GM12801 (cell line): ENCODE data around the gene KCNK4.

ENCODE experiments used
- TF ChIP-seq, protein P1 (sequence below): IDR thresholded peaks from one replicate; pipeline ENCODE4 v1.5.1; 2011; ENCODE audit warnings: control low read depth; ENCODE audit not compliant: insufficient read length; ENCODE audit errors: extremely low read depth

KCNK4 gene

DNA sequence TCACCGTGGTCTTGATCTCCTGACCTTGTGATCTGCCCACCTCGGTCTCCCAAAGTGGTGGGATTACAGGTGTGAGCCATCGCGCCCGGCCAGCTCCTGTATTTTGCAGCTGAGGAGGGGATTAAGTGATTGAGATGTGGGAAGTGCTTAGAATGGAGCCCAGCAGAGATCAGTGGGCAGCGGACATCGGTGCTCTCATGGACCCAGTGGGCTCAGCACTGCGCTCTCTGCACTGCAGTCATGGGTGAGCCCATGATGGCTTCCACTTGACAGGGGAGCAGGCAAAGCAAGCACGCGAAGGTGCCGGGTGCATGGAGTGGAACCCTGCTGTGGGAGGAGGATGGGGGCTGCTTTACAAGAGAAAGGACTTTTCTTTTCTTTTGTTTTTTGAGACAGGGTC is 39.8 kb downstream of the KCNK4 start:
- TF ChIP-seq, protein P1, sequence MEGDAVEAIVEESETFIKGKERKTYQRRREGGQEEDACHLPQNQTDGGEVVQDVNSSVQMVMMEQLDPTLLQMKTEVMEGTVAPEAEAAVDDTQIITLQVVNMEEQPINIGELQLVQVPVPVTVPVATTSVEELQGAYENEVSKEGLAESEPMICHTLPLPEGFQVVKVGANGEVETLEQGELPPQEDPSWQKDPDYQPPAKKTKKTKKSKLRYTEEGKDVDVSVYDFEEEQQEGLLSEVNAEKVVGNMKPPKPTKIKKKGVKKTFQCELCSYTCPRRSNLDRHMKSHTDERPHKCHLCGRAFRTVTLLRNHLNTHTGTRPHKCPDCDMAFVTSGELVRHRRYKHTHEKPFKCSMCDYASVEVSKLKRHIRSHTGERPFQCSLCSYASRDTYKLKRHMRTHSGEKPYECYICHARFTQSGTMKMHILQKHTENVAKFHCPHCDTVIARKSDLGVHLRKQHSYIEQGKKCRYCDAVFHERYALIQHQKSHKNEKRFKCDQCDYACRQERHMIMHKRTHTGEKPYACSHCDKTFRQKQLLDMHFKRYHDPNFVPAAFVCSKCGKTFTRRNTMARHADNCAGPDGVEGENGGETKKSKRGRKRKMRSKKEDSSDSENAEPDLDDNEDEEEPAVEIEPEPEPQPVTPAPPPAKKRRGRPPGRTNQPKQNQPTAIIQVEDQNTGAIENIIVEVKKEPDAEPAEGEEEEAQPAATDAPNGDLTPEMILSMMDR: no peak

- TF ChIP-seq, protein P1: no peak
These were observed 40.7 kb downstream of the KCNK4 start for GRCh38 chr11:64331569-64332371.

GRCh38 chr11:64333556-64333955 is 42.5 kb downstream of the KCNK4 start:
- TF ChIP-seq, protein P1: no peak

GRCh38 chr11:64334764-64335735 is 43.9 kb downstream of the KCNK4 start:
- TF ChIP-seq, protein P1: no peak

DNA sequence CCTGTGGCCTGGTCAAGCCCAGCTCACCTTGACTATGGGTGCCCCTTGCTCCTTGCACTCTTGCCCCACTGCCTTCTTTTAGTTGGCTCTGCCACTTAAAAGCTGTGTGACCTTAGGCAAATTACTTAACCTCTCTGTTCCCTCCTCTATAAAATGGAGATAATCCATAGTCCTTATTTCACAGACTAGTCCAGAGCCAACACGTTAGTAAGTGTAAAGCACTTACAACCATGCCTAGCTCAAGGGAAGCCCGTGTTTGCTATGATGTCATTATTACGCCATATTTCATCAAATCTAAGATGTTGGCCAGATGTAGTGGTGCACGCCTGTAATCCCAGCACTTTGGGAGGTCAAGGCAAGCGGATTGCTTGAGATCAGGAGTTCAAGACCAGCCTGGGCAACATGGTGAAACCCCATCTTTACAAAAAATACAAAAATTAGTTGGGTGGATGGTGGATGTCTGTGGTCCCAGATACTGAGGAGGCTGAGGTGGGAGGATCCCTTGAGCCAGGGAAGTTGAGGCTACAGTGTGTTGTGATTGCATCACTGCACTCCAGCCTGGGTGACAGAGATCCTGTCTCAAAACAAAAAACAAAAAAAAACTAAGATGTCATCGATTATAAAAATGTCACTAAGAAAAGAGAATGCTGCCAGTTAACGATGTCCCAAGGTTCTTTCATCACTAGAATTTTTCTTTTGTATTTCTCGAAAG is 46.6 kb downstream of the KCNK4 start:
- TF ChIP-seq, protein P1: no peak

DNA sequence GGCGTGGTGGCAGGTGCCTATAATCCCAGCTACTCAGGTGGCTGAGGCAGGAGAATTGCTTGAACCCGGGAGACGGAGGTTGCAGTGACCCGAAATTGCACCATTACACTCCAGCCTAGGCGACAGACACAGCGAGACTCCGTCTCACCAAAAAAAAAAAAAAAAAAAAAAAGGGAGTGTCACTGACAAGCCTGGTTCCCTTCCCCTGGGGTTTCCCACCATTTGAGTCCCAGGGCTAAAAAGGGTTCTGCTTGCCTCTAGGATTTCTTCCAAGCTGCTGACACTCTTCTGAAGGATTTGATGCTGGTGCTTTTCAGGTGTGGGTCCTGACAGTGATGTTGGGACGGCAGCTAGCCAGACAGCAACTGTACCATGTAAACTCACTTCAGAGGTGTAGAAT is 47.6 kb downstream of the KCNK4 start:
- TF ChIP-seq, protein P1: no peak

GRCh38 chr11:64339286-64339685 is 48.2 kb downstream of the KCNK4 start:
- TF ChIP-seq, protein P1: no peak
